Measurements from ENCODE around the gene FXYD1. TPM values are rescaled to one million over a fixed set of nuclear protein-coding genes. Genes with fewer than 3 reads are reported as not detected.

Gene FXYD1
- total RNA-seq, 1 donor from 2014 or later, result 0.52 TPM

DNA sequence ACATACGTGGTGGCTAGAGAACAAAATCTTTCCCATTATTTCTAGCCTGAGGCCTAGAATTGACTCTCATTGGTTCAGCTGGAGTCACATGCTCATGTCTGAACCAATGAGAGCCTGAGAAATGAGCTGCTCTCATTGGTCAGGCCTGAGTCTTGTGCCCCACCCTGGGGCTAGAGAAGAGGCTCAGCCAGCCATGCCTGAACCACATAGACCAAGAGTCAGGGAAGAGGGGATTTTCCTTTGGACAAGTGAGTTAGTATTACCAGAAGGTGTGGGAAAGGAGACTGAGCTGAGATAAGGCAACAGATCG lies 22.8 kb downstream of the FXYD1 start:
- Histone ChIP-seq H2AFZ (ENCODE audit: low read depth, low read length) (no peak overlapping the region), H3K27me3 (ENCODE audit: insufficient read depth, low read length) (no peaks in the 10 kb centered on the region), H3K4me1 (ENCODE audit: insufficient read depth, low read length) (no peaks in the 10 kb centered on the region), H3K9me3 (ENCODE audit: insufficient read depth, low read depth, low read length) (peaks cover 18% of the 10 kb centered on the region), H3K27ac (ENCODE audit: low read depth, low read length) (no peak overlapping the region), H3K9ac (ENCODE audit: low read length) (no peak overlapping the region), H3K4me2 (ENCODE audit: low read length) (no peak overlapping the region), H3K79me2 (ENCODE audit: insufficient read depth, low read length) (peaks cover 4% of the 10 kb centered on the region), H3K36me3 (ENCODE audit: insufficient read depth, low read length) (peaks cover 71% of the 10 kb centered on the region), H3K4me3 (ENCODE audit: insufficient read depth, low read depth, low read length) (no peak overlapping the region), H4K20me1 (ENCODE audit: insufficient read depth, low read length) (peaks cover 13% of the 10 kb centered on the region)
- no peaks in the 10 kb centered on the region for H3K27me3 Mint-ChIP-seq (ENCODE audit: low read depth, unreplicated experiment)
- TF ChIP-seq, protein P1, sequence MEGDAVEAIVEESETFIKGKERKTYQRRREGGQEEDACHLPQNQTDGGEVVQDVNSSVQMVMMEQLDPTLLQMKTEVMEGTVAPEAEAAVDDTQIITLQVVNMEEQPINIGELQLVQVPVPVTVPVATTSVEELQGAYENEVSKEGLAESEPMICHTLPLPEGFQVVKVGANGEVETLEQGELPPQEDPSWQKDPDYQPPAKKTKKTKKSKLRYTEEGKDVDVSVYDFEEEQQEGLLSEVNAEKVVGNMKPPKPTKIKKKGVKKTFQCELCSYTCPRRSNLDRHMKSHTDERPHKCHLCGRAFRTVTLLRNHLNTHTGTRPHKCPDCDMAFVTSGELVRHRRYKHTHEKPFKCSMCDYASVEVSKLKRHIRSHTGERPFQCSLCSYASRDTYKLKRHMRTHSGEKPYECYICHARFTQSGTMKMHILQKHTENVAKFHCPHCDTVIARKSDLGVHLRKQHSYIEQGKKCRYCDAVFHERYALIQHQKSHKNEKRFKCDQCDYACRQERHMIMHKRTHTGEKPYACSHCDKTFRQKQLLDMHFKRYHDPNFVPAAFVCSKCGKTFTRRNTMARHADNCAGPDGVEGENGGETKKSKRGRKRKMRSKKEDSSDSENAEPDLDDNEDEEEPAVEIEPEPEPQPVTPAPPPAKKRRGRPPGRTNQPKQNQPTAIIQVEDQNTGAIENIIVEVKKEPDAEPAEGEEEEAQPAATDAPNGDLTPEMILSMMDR (IDR thresholded peaks at IDR 0.05; ENCODE audit: insufficient read depth, low read depth, low read length), result no peak
- TF ChIP-seq EZH2 (IDR thresholded peaks at IDR 0.05; ENCODE audit: insufficient read depth, low read length), result no peak
- peaks cover 58% of the 10 kb centered on the region for H3K36me3 Mint-ChIP-seq (ENCODE audit: low read depth, unreplicated experiment)
- peaks cover 1% of the 10 kb centered on the region for H3K4me1 Mint-ChIP-seq (ENCODE audit: low read depth, unreplicated experiment)
- no peak for FAIRE-seq
- H3K9me3 Mint-ChIP-seq (ENCODE audit: unreplicated experiment), result peaks cover 28% of the 10 kb centered on the region
- H3K4me3 Mint-ChIP-seq (ENCODE audit: unreplicated experiment), result no peak overlapping the region
- no peak overlapping the region for H3K27ac Mint-ChIP-seq (ENCODE audit: unreplicated experiment)
- DNase-seq (ENCODE audit: low read depth), result no peak

DNA sequence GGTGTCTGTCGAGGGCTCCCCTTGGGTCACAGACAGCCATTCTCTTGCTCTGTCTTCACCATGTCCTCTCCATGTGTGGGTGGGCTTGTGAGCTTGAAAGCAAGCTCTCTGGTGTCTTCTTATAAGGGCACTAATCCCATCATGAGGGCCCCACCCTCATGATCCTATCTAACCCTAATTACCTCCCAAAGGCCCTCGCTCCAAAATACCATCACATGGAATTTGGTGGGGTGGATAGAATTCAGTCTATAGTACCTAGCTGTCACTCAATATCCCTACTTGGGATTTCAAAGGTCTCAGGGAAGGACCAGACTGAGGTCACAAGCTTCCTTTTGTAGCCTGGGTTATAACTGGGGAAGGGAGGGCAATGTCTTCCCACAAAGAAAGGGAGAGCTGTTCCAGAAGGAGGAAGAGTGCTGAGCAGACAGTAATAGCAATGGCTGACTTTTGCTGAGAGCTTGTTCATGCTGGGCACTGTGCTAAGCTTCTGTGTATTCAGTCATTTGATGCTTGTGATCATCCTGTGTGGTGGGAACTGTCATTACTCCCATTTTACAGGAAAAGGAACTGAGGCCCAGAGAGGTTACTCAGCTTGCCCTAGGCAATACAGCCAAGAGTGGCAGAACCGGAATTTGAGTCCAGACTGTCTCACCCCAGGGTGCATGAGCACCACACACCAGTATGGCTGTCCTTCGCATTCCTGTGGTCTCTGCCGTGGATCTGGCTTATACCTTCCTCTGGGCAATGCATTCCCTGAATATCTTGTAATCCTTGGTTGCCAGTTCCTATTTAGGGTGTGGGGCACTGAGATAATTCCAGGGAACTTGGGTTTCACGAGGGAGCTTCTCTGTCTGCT lies 24.1 kb downstream of the FXYD1 start:
- no peak for FAIRE-seq
- H3K36me3 ChIP-seq (ENCODE audit: insufficient read depth, low read length), result peaks cover 75% of the 10 kb centered on the region
- H3K9me3 Mint-ChIP-seq (ENCODE audit: unreplicated experiment), result peaks cover 31% of the 10 kb centered on the region

More for the DNA sequence above, 24.1 kb downstream of the FXYD1 start:
- Histone ChIP-seq H3K4me1 (ENCODE audit: insufficient read depth, low read length) (no peaks in the 10 kb centered on the region), H3K4me3 (ENCODE audit: insufficient read depth, low read depth, low read length) (no peak overlapping the region), H3K79me2 (ENCODE audit: insufficient read depth, low read length) (no peaks in the 10 kb centered on the region), H3K27ac (ENCODE audit: low read depth, low read length) (no peak overlapping the region), H2AFZ (ENCODE audit: low read depth, low read length) (no peak overlapping the region), H3K9ac (ENCODE audit: low read length) (no peak overlapping the region), H4K20me1 (ENCODE audit: insufficient read depth, low read length) (peaks cover 4% of the 10 kb centered on the region), H3K27me3 (ENCODE audit: insufficient read depth, low read length) (no peaks in the 10 kb centered on the region), H3K4me2 (ENCODE audit: low read length) (no peak overlapping the region), H3K9me3 (ENCODE audit: insufficient read depth, low read depth, low read length) (peaks cover 18% of the 10 kb centered on the region)
- peaks cover 1% of the 10 kb centered on the region for H3K4me1 Mint-ChIP-seq (ENCODE audit: low read depth, unreplicated experiment)
- no peaks in the 10 kb centered on the region for H3K27me3 Mint-ChIP-seq (ENCODE audit: low read depth, unreplicated experiment)
- peaks cover 58% of the 10 kb centered on the region for H3K36me3 Mint-ChIP-seq (ENCODE audit: low read depth, unreplicated experiment)
- H3K27ac Mint-ChIP-seq (ENCODE audit: unreplicated experiment), result no peak overlapping the region
- TF ChIP-seq EZH2 (IDR thresholded peaks at IDR 0.05; ENCODE audit: insufficient read depth, low read length), result no peak
- TF ChIP-seq, protein P1 (IDR thresholded peaks at IDR 0.05; ENCODE audit: insufficient read depth, low read depth, low read length), result no peak
- no peak overlapping the region for H3K4me3 Mint-ChIP-seq (ENCODE audit: unreplicated experiment)
- peak; percentile 51 for DNase-seq (ENCODE audit: low read depth)
